NT2/D1 (cell line): ENCODE measurements around the gene NEK1.
"Not testable (repeated sequence)": the region's sequence is repeated elsewhere in the genome, so short reads cannot be mapped to it uniquely, and the experiment has no call there.

Source experiments
- DNase-seq: peaks from one replicate; pipeline ENCODE4 v3.0.0-alpha.2; 2011; ENCODE audit warnings: low read depth, low spot score
- H3K27me3 ChIP-seq: 2 replicates; pipeline ENCODE4 v1.6.0; 2011; ENCODE audit warnings: mild to moderate bottlenecking; ENCODE audit not compliant: insufficient read length, insufficient read depth
- H3K36me3 ChIP-seq: 2 replicates; pipeline ENCODE4 v1.6.1; 2011; ENCODE audit warnings: mild to moderate bottlenecking, low read length, mixed read lengths; ENCODE audit not compliant: insufficient read depth, insufficient read length
- H3K4me1 ChIP-seq: 2 replicates; pipeline ENCODE4 v1.5.1; 2011; ENCODE audit not compliant: insufficient read depth, insufficient read length
- H3K4me3 ChIP-seq: 2 replicates; pipeline ENCODE4 v1.5.1; 2011; ENCODE audit warnings: low read depth; ENCODE audit not compliant: insufficient read length
- H3K9ac ChIP-seq: 2 replicates; pipeline ENCODE4 v1.6.0; 2011; ENCODE audit warnings: low read depth; ENCODE audit not compliant: insufficient read length
- H3K9me3 ChIP-seq: 2 replicates; pipeline ENCODE4 v1.5.1; 2011; ENCODE audit warnings: mild to moderate bottlenecking, low read length; ENCODE audit not compliant: insufficient read depth
- SUZ12 ChIP-seq: IDR thresholded peaks from 2 replicates; pipeline ENCODE4 v1.6.1; 2011; ENCODE audit not compliant: insufficient read length, insufficient read depth; ENCODE audit errors: extremely low read depth
- YY1 ChIP-seq: IDR thresholded peaks from 2 replicates; pipeline ENCODE4 v1.6.1; 2011; ENCODE audit not compliant: insufficient read length, insufficient read depth
- ZNF274 ChIP-seq: IDR thresholded peaks from 2 replicates; pipeline ENCODE4 v1.6.1; 2011; ENCODE audit warnings: mild to moderate bottlenecking, low read depth, low read length

Gene NEK1

GRCh38 chr4:169626331-169627282 is 14.2 kb upstream of the NEK1 start:
- Histone ChIP-seq H3K36me3 (no peaks in the 10 kb centered on the region), H3K27me3 (no peaks in the 10 kb centered on the region), H3K9ac (no peak overlapping the region), H3K4me1 (no peaks in the 10 kb centered on the region), H3K9me3 (no peaks in the 10 kb centered on the region), H3K4me3 (no peak overlapping the region)
- no peak for DNase-seq
- TF ChIP-seq SUZ12 (no peak), YY1 (no peak), ZNF274 (no peak)

- no peak overlapping the region for H3K4me3 ChIP-seq
- no peaks in the 10 kb centered on the region for H3K4me1 ChIP-seq
- H3K27me3 ChIP-seq = no peaks in the 10 kb centered on the region
- DNase-seq = no peak
- H3K9ac ChIP-seq = no peak overlapping the region
- no peaks in the 10 kb centered on the region for H3K36me3 ChIP-seq
- no peaks in the 10 kb centered on the region for H3K9me3 ChIP-seq
- TF ChIP-seq ZNF274 = no peak
- TF ChIP-seq SUZ12 = no peak
- no peak for TF ChIP-seq YY1
Observed at GRCh38 chr4:169625886-169626285, 13.5 kb upstream of the NEK1 start.

DNA sequence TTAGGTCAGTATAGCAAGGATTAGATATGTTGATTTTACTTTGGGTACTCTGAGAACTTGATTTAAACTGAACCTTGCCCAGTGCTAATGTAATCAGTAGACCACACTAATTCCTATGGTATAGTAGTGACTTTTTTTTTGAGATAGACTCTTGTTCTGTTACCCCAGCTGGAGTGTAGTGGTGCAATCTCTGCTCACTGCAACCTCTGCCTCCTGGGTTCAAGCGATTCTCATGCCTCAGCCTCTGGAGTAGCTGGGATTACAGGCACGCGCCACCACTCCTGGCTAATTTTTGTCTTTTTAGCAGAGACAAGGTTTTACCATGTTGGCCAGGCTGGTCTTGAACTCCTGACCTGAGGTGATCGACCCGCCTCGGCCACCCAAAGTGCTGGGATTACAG is 11.6 kb upstream of the NEK1 start:
- not testable (repeated sequence) for H3K9me3 ChIP-seq, H3K9ac ChIP-seq, H3K36me3 ChIP-seq, H3K4me1 ChIP-seq, DNase-seq, H3K27me3 ChIP-seq, H3K4me3 ChIP-seq

DNA sequence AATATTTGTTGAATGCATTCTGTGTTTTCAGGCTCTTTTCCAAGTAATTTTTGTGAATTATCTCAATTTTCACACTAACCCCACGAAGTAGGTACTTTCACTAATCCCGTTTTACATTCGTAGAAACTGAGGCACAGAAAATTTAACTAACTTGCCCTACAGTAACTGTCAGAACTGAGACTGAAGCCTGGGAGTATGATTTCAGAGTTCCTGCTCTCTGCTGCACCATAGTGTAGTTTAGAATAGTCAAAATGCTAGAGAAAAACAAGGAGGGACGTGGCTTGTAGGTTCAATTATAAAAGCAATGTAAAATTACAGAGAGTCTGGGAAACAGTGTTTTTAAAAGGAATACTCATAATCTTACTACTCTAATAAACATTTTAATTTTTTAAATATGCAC is 10.2 kb upstream of the NEK1 start:
- Histone ChIP-seq H3K27me3 (no peaks in the 10 kb centered on the region), H3K9ac (peak overlapping the region; percentile 43), H3K36me3 (no peaks in the 10 kb centered on the region), H3K9me3 (no peaks in the 10 kb centered on the region), H3K4me3 (no peak overlapping the region), H3K4me1 (no peaks in the 10 kb centered on the region)
- TF ChIP-seq SUZ12 (no peak), ZNF274 (no peak), YY1 (no peak)
- no peak for DNase-seq

DNA sequence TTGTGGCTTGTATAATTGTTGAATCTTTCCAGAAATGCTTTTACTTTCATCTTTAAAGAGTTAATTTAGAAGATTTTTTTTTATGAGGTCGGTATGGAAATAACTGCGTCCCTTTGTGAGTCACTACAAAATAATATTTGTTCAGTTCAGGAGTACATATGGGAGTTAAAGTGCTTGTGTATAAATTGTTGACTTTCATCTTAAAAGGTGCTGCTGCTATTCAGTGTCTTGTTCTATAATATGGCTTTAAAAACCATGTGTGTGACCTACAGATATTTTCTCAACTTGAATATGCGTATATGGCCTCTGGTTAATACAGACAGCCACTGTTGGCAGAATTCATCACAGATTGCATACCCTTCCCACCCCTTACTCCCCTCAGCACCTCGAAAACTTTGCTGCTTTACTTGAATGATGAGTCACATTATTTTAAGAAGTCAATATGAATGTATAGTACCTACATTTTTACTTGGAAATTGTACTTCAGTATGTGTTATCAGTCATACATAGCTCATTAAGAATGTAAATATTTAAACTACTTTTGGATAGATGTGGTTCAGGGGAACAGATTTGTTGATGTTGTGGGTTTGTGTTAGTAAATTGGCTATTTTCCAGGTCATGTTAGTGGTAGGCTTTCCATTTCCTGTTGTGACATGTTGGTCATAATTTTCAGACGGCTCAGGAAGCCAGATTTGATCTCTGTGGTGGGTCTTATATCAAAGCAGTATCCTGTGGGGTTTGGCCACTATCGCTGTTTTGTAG is 9.5 kb upstream of the NEK1 start:
- Histone ChIP-seq H3K36me3 (no peaks in the 10 kb centered on the region), H3K9me3 (no peaks in the 10 kb centered on the region), H3K27me3 (no peaks in the 10 kb centered on the region), H3K4me1 (no peaks in the 10 kb centered on the region), H3K4me3 (peak overlapping the region; percentile 70), H3K9ac (peak overlapping the region; percentile 91)
- no peak for DNase-seq
- TF ChIP-seq YY1 = no peak
- no peak for TF ChIP-seq SUZ12
- TF ChIP-seq ZNF274 = no peak

- H3K27me3 ChIP-seq = no peaks in the 10 kb centered on the region
- no peaks in the 10 kb centered on the region for H3K9me3 ChIP-seq
- TF ChIP-seq YY1 (no peak), ZNF274 (no peak), SUZ12 (no peak)
- H3K4me1 ChIP-seq = no peaks in the 10 kb centered on the region
- no peak for DNase-seq
- H3K36me3 ChIP-seq = no peaks in the 10 kb centered on the region
- peak overlapping the region; percentile 70 for H3K4me3 ChIP-seq
- peak overlapping the region; percentile 91 for H3K9ac ChIP-seq
Observed at GRCh38 chr4:169620880-169621248, 8.5 kb upstream of the NEK1 start.

GRCh38 chr4:169619958-169620879 is 7.8 kb upstream of the NEK1 start, which contains the start of gene CLCN3:
Gene CLCN3, plus strand, starts transcription at chr4:169620578. Its CDS starts 15,351 bp downstream, at chr4:169635929.
- no peaks in the 10 kb centered on the region for H3K9me3 ChIP-seq
- H3K4me3 ChIP-seq = peak within 1 kb of the TSS; percentile 70
- H3K36me3 ChIP-seq = no peaks in the 10 kb centered on the region
- peak within 1 kb of the TSS; percentile 91 for H3K9ac ChIP-seq
- DNase-seq = peak; percentile 87
- no peaks in the 10 kb centered on the region for H3K4me1 ChIP-seq
- TF ChIP-seq SUZ12 = no peak
- H3K27me3 ChIP-seq = no peaks in the 10 kb centered on the region
